ENCODE data around the gene CKAP4. TPM values are rescaled to one million over a fixed set of nuclear protein-coding genes. Genes with fewer than 3 reads are reported as not detected.

CKAP4 gene
- total RNA-seq, 4 donors from 2014 or later = 30.6 to 41.4 (median 36.2) TPM

- 92% methylated on average over 37 of the region's 37 CpGs; no CpG with 5 or more reads in 1 of the 2 donors for WGBS, 2 donors (ENCODE audit: low coverage in 1 of 2)
- no peak overlapping the region for H3K4me3 ChIP-seq
- peaks cover 0 to 22% (median 10%) of the 10 kb centered on the region in 4 donors for H3K36me3 ChIP-seq
- intact Hi-C loops (cut with DNase I; ENCODE audit: low total_unique reads) = no loop called here
- in situ Hi-C loops (cut with MboI; ENCODE audit: low pct_ligation_motif_present in 1 of 4, low pct_unique_long_range_greater_than_20kb in 1 of 4, low sequenced_read_pairs in 3 of 4) = no loop called here
- no peaks in the 10 kb centered on the region for H3K27me3 ChIP-seq
- TF ChIP-seq POLR2AphosphoS5 (IDR thresholded peaks at IDR 0.05) = no peak
- TF ChIP-seq CTCF (IDR thresholded peaks at IDR 0.05) = no peak
- no peak for TF ChIP-seq POLR2A (IDR thresholded peaks at IDR 0.05)
- TF ChIP-seq EP300 (IDR thresholded peaks at IDR 0.05; ENCODE audit: low read depth) = no peak
- peaks cover 2 to 12% (median 7%) of the 10 kb centered on the region in 4 donors for H3K4me1 ChIP-seq
- no peaks in the 10 kb centered on the region for H3K9me3 ChIP-seq
- no peak for DNase-seq
- no peak overlapping the region for H3K27ac ChIP-seq
Observed at GRCh38 chr12:106239241-106239950, 8.4 kb downstream of the CKAP4 start.

- TF ChIP-seq POLR2AphosphoS5 (IDR thresholded peaks at IDR 0.05) (no peak), CTCF (IDR thresholded peaks at IDR 0.05) (no peak), POLR2A (IDR thresholded peaks at IDR 0.05) (no peak), EP300 (IDR thresholded peaks at IDR 0.05; ENCODE audit: low read depth) (no peak)
- Histone ChIP-seq H3K36me3 (peaks cover 0 to 22% (median 10%) of the 10 kb centered on the region in 4 donors), H3K9me3 (no peaks in the 10 kb centered on the region), H3K27me3 (no peaks in the 10 kb centered on the region), H3K4me1 (peaks cover 0 to 7% (median 1%) of the 10 kb centered on the region in 4 donors), H3K27ac (no peak overlapping the region), H3K4me3 (no peak overlapping the region)
- in situ Hi-C loops (cut with MboI; ENCODE audit: low pct_ligation_motif_present in 1 of 4, low pct_unique_long_range_greater_than_20kb in 1 of 4, low sequenced_read_pairs in 3 of 4) (no loop called here), intact Hi-C loops (cut with DNase I; ENCODE audit: low total_unique reads) (no loop called here)
- 76 to 86% methylated on average over 6 to 11 of the region's 11 CpGs for WGBS, 2 donors (ENCODE audit: low coverage in 1 of 2)
- no peak for DNase-seq
Observed at GRCh38 chr12:106238146-106238545, 9.7 kb downstream of the CKAP4 start.

GRCh38 chr12:106235770-106236169 lies 12.1 kb downstream of the CKAP4 start:
- peaks cover 0 to 22% (median 10%) of the 10 kb centered on the region in 4 donors for H3K36me3 ChIP-seq
- no peak for DNase-seq
- no peaks in the 10 kb centered on the region for H3K27me3 ChIP-seq
- H3K4me3 ChIP-seq = no peak overlapping the region
- 60 to 65% methylated on average over 1 of the region's 1 CpG for WGBS, 2 donors (ENCODE audit: low coverage in 1 of 2)
- peaks cover 0 to 2% (median 0%) of the 10 kb centered on the region in 4 donors for H3K4me1 ChIP-seq
- intact Hi-C loops (cut with DNase I; ENCODE audit: low total_unique reads) = no loop called here
- no peaks in the 10 kb centered on the region for H3K9me3 ChIP-seq
- no peak overlapping the region for H3K27ac ChIP-seq
- in situ Hi-C loops (cut with MboI; ENCODE audit: low pct_ligation_motif_present in 1 of 4, low pct_unique_long_range_greater_than_20kb in 1 of 4, low sequenced_read_pairs in 3 of 4) = no loop called here
- no peak for TF ChIP-seq EP300 (IDR thresholded peaks at IDR 0.05; ENCODE audit: low read depth)
- no peak for TF ChIP-seq POLR2A (IDR thresholded peaks at IDR 0.05)
- no peak for TF ChIP-seq POLR2AphosphoS5 (IDR thresholded peaks at IDR 0.05)
- no peak for TF ChIP-seq CTCF (IDR thresholded peaks at IDR 0.05)

- no peaks in the 10 kb centered on the region for H3K9me3 ChIP-seq
- TF ChIP-seq POLR2A (IDR thresholded peaks at IDR 0.05) (no peak), EP300 (IDR thresholded peaks at IDR 0.05; ENCODE audit: low read depth) (no peak), CTCF (IDR thresholded peaks at IDR 0.05) (no peak), POLR2AphosphoS5 (IDR thresholded peaks at IDR 0.05) (no peak)
- 43 to 73% methylated on average over 1 to 3 of the region's 3 CpGs for WGBS, 2 donors (ENCODE audit: low coverage in 1 of 2)
- in situ Hi-C loops (cut with MboI; ENCODE audit: low pct_ligation_motif_present in 1 of 4, low pct_unique_long_range_greater_than_20kb in 1 of 4, low sequenced_read_pairs in 3 of 4) (loop anchor here in 1 of 4 donors (5.0 kb wide), 1 partner anchor 48 kb away; no protein-coding TSS in a partner anchor), intact Hi-C loops (cut with DNase I; ENCODE audit: low total_unique reads) (no loop called here)
- peaks cover 0 to 15% (median 7%) of the 10 kb centered on the region in 4 donors for H3K36me3 ChIP-seq
- no peak overlapping the region for H3K4me3 ChIP-seq
- H3K27ac ChIP-seq = no peak overlapping the region
- H3K4me1 ChIP-seq = peaks cover 0 to 2% (median 0%) of the 10 kb centered on the region in 4 donors
- H3K27me3 ChIP-seq = no peaks in the 10 kb centered on the region
- DNase-seq = no peak
Observed at GRCh38 chr12:106234449-106234848, 13.4 kb downstream of the CKAP4 start.

Measured in transverse colon (tissue), 4 donors.